T-helper 9 cell (primary cell): ENCODE data around the gene FADD.
"Not testable (repeated sequence)": the region's sequence is repeated elsewhere in the genome, so short reads cannot be mapped to it uniquely, and the experiment has no call there.

Source experiments
- DNase-seq: peaks from one replicate; pipeline ENCODE4 v3.0.0-alpha.2; 2020

The FADD gene

DNA sequence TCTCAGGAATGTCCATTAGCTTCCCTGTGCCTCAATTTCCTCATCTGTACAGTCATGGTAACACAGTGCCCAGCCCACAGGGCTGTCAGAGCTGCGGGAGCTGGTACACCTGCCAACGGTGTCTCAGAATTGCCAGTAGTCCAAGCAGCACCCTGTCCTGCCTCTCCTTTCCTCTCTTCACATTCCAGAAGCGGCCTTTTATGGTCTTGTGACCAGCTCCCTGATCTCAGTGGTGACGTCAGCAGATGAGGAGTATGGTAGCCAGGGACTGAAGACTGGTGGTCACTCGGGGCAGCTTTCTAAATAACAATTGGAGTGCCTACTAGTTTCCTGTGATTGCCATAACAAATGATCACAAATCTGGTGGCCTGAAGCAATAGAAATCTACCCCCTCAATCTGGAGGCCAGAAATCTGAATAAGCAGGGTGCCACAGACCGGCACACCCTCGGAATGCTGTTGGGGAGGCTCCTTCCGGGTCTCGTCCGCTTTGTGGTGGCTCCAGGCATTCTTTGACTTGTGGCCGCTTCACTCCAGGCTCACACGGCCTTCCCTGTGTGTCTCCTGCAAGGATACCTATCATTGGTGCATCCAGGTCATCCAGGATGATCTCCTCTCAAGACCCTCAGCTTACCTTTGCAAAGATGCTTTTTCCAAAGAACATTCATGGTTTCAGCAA is 2.1 kb downstream of the FADD start:
- no peak for DNase-seq

DNA sequence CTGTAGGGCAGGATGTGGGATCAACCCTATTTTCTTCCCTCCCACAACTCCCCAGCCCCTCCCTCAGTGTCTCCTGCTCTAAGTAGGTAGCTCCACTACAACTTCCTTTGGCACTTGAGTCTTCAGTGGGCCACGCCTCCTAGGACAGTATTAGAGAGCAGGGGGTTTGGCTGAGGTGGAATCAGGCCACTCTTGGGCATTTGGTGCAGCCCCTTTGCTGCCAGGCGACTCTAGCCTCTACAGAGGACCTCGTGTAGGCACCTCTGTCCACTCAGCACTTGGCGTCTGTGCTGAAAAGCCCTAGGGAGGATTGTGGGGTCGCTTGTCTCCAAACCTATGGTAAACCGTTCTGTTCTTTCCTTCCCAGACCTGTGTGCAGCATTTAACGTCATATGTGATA is 2.7 kb downstream of the FADD start:
- no peak for DNase-seq

DNA sequence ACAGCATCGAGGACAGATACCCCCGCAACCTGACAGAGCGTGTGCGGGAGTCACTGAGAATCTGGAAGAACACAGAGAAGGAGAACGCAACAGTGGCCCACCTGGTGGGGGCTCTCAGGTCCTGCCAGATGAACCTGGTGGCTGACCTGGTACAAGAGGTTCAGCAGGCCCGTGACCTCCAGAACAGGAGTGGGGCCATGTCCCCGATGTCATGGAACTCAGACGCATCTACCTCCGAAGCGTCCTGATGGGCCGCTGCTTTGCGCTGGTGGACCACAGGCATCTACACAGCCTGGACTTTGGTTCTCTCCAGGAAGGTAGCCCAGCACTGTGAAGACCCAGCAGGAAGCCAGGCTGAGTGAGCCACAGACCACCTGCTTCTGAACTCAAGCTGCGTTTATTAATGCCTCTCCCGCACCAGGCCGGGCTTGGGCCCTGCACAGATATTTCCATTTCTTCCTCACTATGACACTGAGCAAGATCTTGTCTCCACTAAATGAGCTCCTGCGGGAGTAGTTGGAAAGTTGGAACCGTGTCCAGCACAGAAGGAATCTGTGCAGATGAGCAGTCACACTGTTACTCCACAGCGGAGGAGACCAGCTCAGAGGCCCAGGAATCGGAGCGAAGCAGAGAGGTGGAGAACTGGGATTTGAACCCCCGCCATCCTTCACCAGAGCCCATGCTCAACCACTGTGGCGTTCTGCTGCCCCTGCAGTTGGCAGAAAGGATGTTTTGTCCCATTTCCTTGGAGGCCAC is 3.3 kb downstream of the FADD start:
- DNase-seq, result no peak

DNA sequence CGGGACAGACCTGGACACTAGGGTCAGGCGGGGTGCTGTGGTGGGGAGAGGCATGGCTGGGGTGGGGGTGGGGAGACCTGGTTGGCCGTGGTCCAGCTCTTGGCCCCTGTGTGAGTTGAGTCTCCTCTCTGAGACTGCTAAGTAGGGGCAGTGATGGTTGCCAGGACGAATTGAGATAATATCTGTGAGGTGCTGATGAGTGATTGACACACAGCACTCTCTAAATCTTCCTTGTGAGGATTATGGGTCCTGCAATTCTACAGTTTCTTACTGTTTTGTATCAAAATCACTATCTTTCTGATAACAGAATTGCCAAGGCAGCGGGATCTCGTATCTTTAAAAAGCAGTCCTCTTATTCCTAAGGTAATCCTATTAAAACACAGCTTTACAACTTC is 3.9 kb downstream of the FADD start:
- no peak for DNase-seq

DNA sequence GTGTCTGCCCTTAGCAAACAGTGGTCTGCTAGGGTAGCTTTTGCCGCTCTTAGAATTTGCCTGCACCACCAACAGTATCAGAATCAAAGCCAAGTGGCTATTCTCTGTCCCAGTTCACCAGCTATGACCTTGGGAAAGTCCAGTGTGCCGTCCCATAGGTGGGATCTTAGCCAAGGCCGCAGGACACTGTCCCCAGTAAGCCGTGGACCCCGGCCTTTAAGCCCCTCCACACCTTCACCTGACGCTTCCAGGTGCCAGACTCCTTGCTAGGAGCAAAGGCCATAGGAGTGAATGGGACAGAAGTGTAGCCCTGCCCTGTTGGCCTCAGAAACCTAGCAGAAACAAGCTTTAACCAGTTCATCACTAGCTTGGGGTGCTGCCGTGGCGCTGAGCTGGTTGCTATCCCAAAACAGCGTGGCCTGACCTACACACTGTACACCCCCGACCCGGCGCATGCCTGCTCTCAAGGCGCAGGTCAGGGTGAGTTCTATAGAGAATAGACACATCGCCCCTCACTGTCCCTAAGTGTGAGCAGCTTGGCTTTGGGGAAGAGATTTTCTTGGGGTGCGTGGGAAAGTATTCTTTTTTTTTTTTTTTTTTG is 4.5 kb downstream of the FADD start:
- no peak for DNase-seq

DNA sequence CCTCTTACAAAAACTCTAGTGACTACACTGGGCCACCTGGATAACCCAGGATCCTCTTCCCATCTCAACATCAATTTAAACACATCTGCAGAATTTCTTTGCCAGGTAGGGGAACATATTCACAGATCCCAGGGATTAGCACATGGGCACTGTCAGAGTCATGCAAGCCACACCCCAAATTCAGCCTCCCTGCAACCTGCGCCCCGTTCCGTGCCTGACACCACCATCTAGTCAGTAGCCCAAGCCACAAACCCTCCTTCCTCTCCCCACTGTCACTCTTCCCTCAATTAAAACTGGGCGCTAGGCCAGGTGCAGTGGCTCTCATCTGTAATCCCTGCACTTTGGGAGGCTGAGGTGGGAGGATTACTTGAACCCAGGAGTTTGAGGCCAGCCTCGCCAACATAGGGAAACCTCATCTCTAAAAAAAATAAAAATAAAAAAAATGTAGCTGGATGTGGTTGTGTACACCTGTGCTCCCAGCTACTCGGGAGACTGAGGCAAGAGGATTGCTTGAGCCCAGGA is 6.4 kb downstream of the FADD start:
- DNase-seq, result no peak

DNA sequence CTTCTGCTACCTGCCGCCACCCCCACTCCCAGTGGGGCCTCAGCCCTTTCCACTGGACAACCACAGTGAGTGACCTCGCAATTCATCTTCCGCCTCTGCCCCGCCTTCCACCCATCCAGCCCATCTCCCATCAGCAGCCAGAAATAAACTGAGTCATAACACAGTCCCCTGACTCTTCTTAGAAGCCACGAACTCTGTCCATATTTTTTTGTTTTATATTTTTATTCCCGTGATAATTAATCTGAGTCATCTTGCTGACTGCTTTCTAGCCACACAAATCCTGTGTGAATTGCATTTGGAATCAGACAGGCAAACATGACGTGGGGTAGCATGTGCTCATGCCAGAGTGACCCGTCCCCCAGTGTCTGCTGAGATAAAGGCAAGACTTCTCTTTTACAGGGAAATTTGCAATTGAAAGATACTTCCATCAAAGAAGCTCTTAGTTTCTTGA is 7.0 kb downstream of the FADD start:
- no peak for DNase-seq

DNA sequence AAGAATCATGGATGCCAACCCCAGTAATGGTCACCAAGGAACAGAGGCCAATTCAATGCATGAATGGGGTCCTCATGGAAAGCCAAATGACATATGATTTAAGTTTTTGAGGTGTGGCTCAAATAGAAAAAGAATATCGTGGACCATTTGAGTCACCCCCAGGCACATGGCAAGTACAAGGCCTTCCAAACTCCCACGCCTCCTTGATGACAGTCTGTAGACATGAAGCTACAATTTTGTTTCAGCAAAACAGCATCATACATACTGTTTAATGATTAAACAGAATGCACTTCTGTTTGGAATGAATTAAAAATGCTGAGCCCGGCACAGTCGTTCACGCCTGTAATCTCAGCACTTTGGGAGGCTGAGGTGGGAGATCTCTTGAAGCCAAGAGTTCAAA is 7.4 kb downstream of the FADD start:
- DNase-seq, result no peak

DNA sequence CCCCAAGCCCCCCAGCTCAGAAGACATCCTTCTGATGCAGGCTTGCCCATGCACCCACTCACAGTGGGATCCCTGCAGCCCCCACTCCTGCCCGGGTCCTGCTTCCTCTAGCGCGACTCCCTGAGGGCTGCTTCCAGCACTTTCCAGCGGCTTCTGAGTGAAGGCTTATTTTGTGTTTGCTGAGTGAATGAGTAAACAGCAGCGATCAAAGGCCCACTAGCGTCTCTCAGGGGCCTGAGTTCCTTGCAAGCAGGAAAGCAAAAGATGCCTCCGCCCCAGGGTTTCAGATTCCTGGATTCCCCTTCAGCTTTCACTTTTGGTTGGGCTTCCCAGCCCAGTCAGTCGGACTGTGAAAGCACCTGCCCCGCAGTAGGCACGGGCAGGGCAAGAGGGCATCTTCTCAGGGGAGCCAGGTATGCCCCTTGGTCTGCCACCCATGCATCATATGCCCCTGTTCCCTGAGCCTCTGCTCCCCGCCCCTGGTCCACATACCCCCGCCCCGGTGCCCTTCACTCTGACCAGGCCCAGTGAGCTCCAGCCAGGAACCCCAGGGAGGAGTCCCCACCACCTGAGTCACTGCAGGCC is 9.2 kb downstream of the FADD start:
- DNase-seq, result no peak

DNA sequence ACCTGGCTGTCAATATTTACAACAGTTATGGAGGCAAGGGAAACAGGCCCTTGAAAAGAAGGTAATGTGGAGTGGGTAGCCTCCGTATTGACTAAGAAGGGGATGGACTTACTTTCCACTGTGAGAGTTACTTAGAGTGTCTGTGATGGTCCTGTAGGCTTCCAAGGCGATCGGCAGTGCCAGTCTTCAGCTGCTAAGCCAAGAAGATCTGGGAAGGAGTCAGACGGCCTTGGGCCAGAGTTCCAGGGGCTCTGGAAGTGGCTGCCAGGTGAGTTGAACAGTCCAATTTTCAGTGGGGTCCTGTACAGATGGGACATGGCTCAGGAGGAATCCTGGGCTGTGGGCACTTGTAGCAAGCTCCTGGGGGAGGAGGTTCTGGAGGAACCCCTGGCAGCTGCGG is 14.3 kb downstream of the FADD start:
- DNase-seq, result not testable (repeated sequence)

DNA sequence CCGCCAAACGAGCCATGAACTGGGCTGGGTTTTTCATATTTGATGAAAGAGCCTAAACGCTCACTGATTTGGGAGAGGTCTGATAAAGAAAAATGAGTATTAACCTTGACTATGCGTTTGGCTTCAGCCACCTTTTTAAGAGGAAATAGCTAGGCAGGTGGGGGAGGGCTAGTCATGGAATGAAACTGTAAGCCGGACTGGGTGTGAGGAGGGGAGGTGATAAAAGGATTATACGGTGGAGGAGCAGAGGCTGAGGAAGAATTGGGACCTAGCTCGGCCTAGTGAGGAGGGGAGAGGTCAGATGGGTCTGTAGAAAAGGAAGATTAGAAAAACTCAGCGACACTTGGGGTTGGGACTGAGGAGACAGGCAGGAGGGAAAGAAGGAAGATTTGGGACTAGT is 15.0 kb downstream of the FADD start:
- DNase-seq, result not testable (repeated sequence)

DNA sequence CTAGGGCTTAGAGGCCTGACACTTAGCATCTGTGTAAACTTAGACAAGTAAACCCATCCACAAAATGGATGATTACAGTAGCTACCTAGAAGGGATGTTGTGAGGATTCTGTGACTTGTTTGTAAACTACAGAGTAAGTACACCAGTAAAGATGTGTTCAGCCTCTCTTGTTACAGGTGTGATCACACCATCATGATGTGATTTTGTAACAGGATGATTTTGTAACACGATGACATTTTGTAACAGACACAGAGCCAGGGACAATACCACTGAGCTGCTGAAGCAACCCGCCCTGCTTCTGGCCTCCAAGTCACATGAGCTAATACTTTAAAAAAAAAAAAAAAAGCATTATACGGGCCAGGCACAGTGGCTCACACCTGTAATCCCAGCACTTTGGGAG is 17.0 kb downstream of the FADD start:
- DNase-seq, result no peak

DNA sequence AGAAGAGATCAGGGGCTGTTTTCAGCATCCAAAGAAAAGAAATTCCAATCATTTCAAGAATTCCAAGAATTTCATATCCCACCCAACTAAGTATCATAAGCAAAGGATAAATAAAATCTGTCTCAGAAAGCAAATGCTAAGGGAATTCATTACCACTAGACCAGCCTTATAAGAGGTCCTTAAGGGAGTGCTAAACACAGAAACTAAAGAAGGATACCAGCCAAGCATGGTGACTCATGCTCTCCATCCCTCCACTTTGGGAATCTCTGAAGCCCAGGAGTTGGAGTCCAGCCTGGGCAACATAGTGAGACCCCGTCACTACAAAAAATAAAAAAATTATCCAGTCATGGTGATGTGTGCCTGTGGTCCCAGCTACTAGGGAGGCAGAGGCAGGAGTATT is 17.8 kb downstream of the FADD start:
- DNase-seq, result no peak

DNA sequence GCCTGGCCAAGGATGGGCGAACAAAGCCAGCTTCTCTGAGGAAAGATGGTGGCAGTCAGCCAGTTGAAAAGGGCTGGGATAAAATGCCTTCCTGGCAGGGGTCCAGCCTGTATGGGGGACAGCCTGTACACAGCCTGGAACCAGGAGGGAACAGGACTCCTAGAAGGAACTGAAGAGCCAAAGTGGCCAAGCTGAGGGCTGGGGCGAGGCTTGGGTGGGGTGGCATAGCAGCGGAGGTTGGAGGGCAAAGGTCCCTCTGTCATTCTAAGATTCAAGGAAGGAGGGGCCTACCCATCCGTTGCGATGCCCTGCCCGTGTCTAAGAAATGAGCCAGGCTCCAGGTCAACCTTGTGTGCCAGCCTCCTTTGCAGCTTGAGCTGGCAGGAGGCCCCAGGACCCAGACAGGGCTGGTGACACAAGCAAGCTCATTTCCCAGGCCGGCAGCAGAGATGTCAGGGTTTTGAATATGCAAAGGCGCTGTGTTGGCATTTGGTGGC is 22.6 kb downstream of the FADD start:
- no peak for DNase-seq

DNA sequence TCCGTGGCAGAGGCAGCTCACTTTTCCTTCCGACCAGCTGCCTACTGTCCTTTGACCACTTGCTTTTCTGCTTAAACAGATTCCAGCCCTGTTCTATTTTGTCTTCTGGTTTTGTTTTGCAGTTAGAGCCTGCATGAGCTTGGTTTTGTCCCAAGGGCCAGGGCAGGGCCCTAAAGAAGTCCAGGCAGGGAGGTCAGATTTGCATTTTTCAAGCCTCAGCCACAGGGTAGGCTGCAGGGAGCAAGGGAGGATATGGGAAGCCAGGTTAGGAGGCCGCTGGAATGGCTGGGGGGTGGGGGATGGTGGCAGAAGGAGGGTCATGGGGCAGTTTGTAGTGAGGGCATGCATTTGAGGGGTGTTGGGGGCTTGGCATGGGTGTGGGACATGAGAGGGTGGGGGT is 23.1 kb downstream of the FADD start:
- DNase-seq, result no peak

DNA sequence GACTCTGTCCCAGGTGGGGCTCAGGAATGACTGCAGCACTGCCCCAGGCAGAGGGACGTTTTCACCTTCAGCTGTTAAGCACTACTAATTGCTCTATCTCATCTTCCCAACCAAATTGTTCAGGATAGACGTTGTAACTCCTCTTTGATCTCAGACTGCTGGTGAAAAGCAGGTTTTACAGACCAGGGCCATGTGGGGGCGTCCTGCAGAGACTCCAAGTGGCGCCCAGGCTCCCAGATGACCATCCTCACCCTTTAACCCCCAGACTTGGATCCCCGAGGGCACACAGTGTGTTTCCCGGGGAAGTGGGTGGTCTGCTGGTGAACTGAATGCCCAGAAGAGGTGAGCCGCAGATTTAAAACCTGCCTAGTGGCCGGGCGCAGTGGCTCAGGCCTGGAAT is 23.9 kb downstream of the FADD start:
- DNase-seq, result no peak

DNA sequence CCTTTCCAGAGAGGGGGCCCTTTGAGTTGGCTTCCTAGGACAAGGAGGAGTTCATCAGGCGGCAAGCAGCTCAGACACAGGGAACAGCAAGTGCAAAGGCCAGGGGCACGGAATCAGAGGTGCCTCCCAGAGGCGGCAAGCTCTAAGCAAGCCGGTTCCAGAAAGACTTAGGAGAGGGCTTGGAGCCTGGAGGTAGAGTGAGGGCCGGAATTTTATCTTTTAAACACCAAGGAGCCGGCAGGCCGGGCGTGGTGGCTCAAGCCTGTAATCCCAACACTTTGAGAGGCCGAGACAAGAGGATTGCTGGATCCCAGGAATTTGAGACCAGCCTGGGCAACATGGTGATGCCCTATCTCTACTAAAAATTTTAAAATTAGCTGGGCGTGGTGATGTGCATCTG is 26.6 kb downstream of the FADD start:
- no peak for DNase-seq

DNA sequence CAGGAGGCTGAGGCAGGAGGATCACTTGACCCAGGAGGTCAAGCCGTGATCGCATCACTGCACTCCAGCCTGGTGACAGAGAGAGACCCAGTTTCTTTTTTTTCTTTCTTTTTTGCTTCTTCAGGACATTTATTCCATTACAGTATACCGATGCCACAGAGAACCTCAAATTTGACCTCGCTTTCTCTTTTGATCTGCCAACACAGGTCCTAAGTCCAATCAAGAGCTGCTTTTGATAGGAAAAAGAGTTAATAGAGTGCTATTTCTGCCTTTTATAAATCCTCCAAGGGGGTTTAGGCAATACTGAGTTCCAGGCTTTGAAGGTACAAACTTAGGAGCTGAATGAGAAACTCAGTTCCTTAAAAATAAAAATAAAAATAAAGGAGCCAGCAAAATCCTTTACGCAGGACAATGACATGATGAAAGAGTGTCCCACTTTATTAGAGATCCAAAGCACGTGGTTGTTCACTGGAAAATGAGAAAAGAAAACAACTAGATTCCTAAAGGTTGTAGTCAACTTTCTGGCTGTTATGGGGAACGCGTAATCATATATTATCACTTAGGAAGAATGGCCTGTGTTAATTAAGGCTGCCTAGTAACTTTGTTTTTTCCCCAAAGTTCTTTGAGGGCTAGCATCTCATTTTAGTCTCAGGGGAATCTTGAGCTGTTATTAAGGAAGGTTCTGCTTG is 27.2 kb downstream of the FADD start:
- no peak for DNase-seq

DNA sequence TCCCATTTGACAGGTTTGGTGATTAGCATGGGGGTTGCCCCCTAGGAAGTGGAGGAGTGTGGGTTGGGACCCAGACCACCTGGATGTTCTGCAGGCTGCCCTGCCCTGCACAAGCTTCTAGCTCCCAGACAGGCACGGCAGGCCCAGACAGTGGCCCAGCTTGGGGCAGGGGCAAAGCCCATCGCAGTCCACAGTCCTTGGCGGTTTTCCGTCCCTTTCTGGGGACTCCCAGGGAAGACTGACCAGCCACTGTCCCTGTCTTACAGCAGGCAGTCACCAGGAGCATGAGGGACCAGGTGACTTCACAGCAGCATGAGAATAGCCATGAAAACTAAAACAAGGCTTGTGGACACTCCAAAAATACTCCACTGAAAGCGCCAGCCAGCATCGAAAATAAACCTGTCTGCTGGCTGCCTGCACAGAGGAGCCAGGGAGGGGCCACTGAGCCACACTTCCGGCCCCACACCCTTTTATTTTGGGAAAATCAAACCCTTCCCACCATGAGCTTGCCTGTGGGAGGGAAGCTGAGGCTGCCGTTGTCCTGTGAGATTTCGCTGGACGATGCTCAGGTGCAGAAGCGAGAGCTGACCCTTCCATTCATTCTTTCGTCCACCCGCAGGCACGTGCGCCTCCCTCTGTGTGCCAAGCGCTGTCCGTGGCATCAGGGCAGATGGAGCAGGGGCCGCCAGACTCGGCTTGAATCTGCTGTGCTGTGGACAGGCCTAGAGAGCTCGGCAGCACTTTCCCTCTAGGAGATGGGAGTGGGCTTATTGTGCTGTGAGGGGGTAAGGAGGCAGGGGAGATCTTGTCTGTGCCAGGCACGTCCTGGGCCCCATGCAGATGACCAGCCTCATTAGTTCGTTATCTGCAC is 28.0 kb downstream of the FADD start:
- DNase-seq, result no peak

DNA sequence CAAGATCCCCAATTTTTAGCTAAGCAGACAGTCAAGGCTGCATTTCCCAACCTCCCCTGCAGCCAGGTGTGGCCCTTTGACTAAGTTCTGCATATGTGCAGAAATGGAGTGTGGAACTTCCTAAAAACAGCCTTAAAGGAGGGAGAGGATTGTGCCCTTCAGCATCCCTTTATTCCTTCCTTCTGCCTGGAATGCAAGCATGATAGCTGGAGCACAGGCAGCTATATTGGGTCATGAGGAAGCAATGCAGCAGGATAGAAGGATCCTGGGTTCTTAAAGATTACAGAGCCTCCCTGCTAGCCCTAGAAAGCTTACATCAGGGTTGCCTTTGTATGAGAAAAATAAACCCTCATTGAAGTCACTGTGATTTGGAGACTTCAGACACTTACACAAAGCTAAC is 29.9 kb downstream of the FADD start:
- DNase-seq, result no peak

DNA sequence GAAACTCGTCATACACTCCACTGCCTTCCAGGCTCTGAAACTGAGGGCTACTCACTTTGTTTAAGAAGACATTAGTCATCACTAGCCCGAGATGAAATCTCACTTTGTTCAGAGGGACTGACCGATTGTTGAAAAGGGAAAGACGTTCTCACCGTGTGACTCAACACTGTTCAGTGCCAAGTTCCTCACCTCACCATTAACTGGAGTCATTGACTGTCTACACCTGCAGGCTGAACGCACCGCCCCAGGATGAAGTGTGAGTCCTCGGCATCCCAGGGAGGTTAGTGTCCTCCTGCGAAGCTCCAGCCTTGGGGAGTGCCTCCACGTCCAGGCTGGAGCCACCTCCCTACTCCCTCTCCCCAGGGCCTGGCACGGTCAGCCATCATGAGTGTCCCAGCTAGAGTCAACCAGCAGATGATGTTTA is 30.4 kb downstream of the FADD start:
- no peak for DNase-seq

DNA sequence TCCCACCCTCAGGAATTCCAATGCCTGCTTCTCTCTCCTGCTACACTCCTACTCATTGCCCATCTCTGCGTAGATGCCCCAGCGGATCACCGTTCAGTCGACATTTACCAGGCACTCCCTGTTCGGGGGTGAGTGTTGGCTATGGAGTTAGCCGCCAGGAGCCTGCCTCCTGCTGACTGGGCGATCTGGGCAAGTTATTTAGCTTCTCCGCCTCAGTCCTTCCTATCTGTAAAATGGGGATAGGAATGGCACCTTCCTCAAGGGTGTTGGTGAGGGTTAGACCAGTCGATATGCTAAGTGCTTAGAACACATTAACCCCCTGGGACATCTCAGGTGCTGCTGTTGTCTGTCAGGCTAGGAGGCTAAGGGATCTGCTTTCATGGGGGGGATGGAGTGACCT is 30.9 kb downstream of the FADD start:
- DNase-seq, result no peak
